GM11168 (cell line): ENCODE data around the gene RAB24.
"Not testable (repeated sequence)": the region's sequence is repeated elsewhere in the genome, so short reads cannot be mapped to it uniquely, and the experiment has no call there.

Source experiments
- in situ Hi-C: fragments of 300-500 bp; cut with MboI; formaldehyde crosslinking; loops from one replicate; pipeline ENCODE4 v1.12.0; 2022; ENCODE audit warnings: low sequenced_read_pairs; ENCODE audit not compliant: unreplicated experiment

RAB24 gene

GRCh38 chr5:177303121-177303924 lies at the start of gene RAB24, which contains the start of gene PRELID1:
Gene RAB24 (minus strand): TSS chr5:177303719. CDS start chr5:177303288, 431 bp downstream.
Gene PRELID1 (plus strand): TSS chr5:177303799. CDS start chr5:177303986, 187 bp downstream.
- in situ Hi-C loops, result no loop called here

- in situ Hi-C loops, result no loop called here
Observed at GRCh38 chr5:177353093-177353492, 49.6 kb upstream of the RAB24 start.

- in situ Hi-C loops, result no loop called here
Observed at GRCh38 chr5:177351392-177352329, 48.1 kb upstream of the RAB24 start, which contains the start of gene LMAN2. Gene LMAN2 (minus strand): TSS chr5:177351668. CDS start chr5:177351647, 21 bp downstream.

DNA sequence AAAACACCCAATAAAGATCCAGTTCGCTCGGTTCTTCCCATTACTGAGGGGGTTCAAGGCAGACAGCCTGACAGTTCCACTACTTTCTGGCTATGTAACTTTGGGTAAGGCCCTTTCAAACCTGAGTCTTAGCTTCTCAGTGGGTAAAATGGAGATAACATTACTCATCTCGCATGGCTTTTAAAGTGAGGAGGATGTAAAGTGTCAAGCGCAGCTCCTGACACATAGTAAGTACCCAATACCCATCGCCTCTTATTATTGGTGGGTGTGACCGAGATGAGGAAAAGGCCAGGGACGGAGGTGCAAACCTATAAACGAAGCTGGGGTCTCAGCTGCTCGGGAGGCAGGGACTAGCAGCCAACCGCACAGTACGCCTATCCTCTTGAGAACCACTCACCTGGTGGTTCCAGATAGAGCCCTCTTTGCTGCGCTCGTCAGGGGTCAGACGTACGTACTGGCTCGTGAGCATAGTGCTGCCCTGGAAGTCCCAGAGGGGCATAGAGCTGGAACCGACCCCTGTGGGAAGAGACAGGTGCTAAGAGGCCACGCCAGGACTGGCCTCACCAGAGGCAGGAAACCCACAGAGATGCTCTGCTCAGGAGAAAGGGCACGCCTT lies 47.4 kb upstream of the RAB24 start:
- in situ Hi-C loops, result no loop called here

- in situ Hi-C loops, result no loop called here
Observed at GRCh38 chr5:177349762-177350161, 46.2 kb upstream of the RAB24 start.

GRCh38 chr5:177349362-177349647 lies 45.8 kb upstream of the RAB24 start:
- in situ Hi-C loops, result no loop called here

DNA sequence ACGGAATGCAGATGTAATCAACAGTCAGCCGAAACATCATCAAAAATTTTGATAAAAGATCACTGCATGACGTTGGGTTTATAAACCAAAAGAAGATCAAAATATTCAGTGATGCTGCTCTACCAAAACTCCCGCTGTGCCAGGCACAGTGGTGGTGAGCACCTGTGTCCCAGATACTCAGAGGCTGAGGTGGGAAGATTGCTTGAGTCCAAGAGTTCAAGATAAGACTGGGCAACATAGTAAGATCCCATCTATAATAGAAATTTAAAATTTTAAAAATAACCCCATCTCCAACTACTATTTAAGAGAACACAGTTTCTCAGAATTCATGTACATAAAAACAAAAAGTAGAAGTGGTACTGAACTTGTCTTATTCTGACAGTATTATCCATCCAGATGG lies 44.2 kb upstream of the RAB24 start:
- in situ Hi-C loops, result no loop called here

DNA sequence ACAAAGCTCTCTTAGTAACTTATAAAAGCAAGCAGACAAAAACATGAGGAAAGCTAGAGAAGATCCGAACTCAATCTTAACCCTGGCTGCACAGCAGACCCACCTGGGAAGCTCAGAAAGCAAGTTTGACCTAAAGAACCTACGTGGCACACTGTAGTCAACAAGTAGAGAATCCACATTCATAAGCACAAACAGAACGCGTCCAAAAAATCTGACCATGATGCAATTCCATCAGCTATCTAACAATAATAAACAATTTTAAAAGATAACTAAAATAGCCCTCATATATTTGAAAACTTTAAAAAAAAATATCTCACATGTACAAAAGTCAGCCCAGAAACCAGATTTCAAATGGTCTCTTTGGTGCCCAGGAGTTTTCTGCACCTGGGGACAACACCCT lies 43.3 kb upstream of the RAB24 start:
- in situ Hi-C loops, result no loop called here

- in situ Hi-C loops, result no loop called here
Observed at GRCh38 chr5:177344891-177345290, 41.4 kb upstream of the RAB24 start.

DNA sequence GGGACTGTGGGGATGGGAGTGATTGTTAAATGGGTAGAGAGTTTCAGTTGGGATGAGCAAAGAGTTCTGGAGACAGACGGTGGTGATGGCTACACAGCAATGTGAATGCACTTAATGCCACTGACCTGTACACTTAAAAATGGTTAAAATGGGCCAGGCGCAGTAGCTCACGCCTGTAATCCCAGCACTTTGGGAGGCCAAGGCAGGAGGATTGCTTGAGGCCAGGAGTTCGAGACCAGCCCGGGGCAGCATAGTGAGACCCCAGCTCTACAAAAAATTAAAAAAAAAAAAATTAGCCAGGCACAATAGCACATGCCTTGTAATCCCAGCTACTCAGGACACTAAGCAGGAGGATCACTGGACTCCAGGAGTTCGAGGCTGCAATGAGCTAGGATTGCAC lies 40.3 kb upstream of the RAB24 start:
- in situ Hi-C loops, result no loop called here

- in situ Hi-C loops, result not testable (repeated sequence)
Observed at GRCh38 chr5:177343000-177343399, 39.5 kb upstream of the RAB24 start.

DNA sequence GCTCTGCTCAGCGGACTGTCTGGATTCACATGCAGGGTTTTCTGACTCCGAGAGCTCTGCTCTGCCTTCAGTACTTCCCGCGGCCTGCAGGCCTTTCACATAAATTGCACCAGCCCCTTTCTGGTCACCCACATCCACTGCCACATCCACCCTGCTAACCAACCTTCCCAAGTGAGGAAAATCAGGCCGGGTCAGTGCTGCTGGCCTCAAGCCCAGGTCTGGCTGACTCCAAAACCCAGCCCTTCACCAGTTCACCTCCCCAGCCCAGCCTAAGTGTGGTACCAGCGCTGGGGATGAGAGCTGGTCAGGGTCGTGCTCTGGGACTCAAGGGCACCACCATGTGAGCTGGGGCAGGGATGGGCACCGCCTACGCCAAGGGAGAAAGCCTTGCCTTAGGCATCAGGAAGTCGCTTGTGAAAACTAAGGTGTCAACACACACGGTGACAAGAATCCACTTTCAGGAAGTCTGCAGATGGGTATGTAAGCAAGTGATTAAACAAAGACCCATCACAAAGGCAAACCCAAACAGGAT lies 35.7 kb upstream of the RAB24 start:
- in situ Hi-C loops, result no loop called here

- in situ Hi-C loops, result no loop called here
Observed at GRCh38 chr5:177338251-177339106, 35.0 kb upstream of the RAB24 start.

DNA sequence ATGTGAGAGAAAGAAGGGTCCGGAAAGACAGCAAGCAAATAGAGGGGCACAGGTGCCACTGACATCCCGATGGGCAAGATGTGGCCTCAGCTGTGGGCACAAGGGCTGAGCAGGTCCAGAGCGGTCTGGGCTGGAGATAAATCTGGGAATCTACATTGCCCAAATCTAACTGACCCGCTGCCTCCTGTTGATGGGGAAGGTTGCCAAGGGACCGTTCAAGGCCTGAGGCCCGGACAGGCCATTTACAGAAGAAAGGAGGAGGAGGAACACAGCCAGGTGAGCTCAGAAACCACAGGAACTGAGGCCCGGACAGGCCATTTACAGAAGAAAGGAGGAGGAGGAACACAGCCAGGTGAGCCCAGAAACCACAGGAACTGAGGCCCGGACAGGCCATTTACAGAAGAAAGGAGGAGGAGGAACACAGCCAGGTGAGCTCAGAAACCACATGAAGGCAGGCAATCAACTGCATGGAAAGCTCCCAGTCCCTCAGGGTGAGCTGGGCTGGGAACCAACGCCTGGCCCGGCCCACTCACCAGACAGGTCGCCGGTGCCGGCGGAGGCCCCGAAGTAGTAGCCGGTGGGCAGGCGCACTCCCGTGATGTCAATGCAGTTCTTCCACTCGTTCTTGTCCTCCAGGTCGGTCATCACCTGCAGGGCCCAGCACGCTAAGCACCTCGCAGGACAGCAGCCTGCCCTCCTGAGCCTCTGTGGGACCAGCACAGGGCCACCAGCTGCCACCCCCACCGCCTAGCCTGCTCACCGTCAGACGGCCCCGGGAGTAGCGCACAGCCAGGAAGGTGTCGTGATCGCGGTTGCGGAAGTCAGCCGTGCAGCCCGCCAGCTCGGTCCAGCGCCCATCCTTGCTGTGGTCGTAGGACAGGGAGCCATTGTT lies 33.3 kb upstream of the RAB24 start:
- in situ Hi-C loops, result no loop called here

DNA sequence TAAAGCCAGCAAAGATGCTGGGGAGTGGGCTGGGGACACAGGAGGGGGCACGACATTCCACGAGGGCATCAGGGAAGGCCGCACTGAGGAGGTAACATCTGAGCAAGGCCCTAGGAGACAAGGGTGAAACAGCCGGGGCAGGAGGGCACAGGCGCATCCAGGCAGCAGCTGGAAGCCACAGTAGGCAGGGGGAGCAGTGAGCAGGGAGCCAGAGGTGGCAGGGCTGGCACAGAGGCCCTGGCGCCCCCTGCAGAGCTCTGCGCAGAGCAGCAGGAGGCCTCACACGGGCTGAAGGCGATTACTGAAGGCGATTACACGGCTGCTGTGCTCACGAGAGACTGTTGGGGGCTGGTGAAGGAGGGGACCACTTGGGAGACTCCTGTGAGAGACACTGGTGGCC lies 32.6 kb upstream of the RAB24 start:
- in situ Hi-C loops, result no loop called here

DNA sequence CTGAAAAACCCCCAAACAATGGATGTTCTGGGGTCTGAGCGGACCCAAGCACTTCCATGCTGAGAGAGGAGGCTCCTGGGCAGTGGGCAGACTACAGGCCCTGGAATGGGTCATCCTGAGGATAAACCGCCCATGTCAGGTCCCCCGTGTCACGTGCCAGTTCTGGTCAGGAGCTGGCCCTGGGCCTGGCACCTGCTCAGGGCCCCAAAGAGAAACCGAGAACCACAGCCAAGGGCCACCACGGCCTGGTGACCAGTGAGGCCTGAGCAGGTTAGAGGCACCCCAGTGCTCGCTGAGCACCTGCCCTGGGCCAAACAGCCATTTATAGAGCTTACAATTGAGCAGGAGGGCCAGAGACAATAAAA lies 32.2 kb upstream of the RAB24 start:
- in situ Hi-C loops, result no loop called here

- in situ Hi-C loops, result no loop called here
Observed at GRCh38 chr5:177334781-177335700, 31.5 kb upstream of the RAB24 start.

DNA sequence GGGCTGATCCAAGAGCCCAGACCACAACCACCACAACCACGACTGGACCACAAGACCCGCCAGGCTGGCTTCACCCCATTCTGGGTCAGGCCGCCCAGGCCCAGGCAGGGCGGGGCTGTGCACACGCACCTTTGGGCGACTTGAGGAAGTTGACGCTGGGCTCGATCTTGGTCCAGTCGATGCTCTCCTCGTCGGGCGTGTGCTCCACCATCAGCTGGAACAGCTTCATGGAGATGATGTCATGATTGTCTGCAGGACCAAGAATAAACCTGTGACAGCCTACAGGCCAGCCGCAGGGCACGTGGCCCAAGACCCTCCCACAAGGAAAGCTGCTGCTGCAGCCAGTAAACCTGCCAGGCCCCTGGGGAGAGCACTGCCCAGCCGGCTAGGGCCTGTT lies 30.6 kb upstream of the RAB24 start:
- in situ Hi-C loops, result no loop called here
